Vagina (tissue), 2 donors: ENCODE data around the gene BRMS1L.

Source experiments
- CTCF ChIP-seq, 3 experiments: fragments of 450-650 bp in 2 of 3; fragments of 200-600 bp in 1 of 3; sonication (generic) in 1 of 3; IDR thresholded peaks; one replicate each; pipeline ENCODE4 v1.5.1; 2017 to 2019; ENCODE audit warnings: antibody characterized with exemption in 3 of 3, mild to moderate bottlenecking in 2 of 3, moderate library complexity in 2 of 3
- POLR2A ChIP-seq, 2 donors: fragments of 450-650 bp; IDR thresholded peaks; one replicate each; pipeline ENCODE4 v1.6.1; 2017; ENCODE audit warnings: antibody characterized with exemption in 2 of 2, mild to moderate bottlenecking in 2 of 2, moderate library complexity in 2 of 2
- POLR2AphosphoS5 ChIP-seq, 2 donors: sonication (generic); formaldehyde crosslinking; IDR thresholded peaks; one replicate each; pipeline ENCODE4 v1.9.0; 2017; ENCODE audit warnings: antibody characterized with exemption in 2 of 2, mild to moderate bottlenecking in 2 of 2, low read depth in 1 of 2; ENCODE audit not compliant: insufficient read depth in 1 of 2

- TF ChIP-seq CTCF (IDR thresholded peaks at IDR 0.05): no peak
- TF ChIP-seq POLR2A (IDR thresholded peaks at IDR 0.05): no peak
- no peak for TF ChIP-seq POLR2AphosphoS5 (IDR thresholded peaks at IDR 0.05; ENCODE audit: insufficient read depth in 1 of 2, low read depth in 1 of 2)
Observed at GRCh38 chr14:35797796-35798195, 28.3 kb upstream of the BRMS1L start.
